HG03342 (cell line): Measurements from ENCODE around the gene OLFML2B.

Source experiments
- ATAC-seq: cut with Tn5 transposase; IDR thresholded peaks from one replicate; pipeline ENCODE4 v1.9.1; 2021; ENCODE audit warnings: mild to moderate bottlenecking, moderate library complexity; ENCODE audit not compliant: unreplicated experiment

Gene OLFML2B

DNA sequence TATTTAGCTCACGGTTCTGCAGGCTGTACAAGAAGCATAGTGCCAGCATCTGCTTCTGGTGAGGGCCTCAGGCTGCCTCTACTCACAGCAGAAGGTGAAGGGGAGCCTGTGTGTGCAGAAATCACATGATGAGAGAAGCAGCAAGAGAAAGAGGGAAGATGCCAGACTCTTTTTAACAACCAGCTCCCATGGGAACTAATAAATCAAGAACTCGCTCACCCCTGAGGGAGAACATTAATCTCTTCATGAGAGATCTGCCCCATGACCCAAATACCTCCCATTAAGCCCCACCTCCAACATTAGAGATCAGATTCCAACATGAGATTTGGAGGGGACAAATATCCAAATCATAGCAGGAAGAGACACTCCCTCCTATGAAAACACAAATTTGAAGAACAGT is 74.1 kb downstream of the OLFML2B start:
- no peak for ATAC-seq

DNA sequence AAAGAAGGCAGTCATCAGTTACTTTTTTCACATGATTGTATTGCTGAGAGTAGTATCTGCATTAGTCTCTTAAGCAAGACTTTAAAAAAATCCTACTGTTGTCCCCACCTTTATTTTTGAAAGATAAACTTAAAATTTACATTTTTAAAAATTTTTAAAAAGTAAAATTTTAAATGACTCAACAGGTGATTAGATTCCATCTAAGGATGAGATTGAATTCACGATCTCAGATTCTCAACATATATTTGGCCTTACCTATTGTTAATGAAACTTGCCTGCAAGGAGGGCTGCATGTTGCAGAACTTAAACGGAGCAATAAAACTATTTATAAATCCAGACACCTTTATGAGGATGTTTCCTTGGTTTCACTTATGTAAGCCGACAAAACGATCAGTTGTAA is 75.2 kb downstream of the OLFML2B start:
- ATAC-seq: no peak

DNA sequence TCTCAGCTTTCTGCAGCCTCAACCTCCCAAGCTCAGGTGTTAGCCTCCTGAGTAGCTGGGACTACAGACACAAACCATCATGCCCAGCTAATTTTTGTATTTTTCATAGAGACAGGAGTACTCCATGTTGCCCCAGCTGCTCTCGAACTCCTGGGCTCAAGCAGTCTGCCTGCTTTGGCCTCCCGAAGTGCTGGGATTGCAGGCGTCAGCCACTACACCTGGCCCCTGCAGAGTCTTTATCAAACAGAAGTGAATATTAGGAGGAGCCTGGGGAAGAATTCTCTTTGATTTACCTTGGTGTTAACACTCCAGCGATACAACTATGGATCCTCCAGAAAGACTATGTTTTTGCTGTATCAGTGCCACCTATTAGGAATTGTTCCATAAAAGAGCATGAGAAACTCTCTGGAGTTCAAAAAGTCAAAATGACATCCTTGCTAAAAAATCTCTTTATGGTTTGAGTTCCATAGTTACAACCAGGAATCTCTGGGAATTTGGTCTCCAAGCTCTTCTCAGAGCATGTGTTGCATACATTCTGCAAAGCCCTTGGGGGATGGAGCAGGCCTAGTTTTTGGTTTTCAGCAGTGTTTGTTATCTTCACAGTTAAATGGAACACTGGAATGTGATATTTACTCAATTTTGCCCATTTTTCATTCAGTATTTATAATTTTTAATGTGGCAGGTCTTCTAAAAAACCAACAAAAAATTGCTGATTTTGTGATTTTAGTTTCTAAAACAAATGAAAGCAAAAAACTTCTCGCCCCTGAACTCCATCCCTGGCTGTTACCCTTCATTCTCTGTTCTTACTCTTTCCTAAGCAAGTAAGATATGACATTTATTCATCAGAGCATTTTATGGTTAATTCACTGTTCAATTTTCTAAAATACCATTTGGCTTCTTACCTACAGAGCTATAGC is 77.3 kb downstream of the OLFML2B start:
- no peak for ATAC-seq

DNA sequence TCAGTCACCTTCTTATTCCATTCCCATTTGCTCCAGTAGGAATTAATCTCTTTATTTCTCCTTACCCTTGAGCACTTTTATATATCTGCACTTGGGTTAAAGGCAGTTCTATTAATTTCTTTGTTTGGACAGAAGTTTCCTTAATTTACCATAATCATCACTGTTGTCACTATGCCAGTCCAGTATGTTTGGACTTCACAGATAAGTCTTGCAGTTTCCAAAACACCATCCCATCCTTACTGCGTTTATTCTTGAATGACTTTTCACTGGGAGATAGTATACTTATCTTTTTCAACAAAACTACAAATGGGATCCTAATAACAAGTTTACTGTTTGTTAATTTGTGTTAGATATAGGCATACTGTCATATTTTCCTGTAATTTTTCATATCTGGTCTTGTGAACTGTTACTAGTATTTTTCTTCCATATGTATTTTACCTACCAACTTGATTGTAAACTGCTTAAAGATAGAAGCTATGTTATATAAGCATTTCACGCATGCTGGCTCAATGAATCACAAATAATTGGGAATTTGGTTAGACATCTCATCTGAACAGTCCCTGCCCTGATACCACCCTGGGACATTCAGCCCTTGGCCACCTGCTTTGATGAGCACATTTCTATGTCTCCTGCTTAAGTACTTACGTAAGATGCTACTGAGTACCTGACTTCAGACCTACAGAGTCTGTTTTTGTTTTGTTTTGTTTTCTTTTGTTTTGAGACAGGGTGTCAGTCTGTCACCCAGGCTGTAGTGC is 78.2 kb downstream of the OLFML2B start:
- ATAC-seq: no peak

DNA sequence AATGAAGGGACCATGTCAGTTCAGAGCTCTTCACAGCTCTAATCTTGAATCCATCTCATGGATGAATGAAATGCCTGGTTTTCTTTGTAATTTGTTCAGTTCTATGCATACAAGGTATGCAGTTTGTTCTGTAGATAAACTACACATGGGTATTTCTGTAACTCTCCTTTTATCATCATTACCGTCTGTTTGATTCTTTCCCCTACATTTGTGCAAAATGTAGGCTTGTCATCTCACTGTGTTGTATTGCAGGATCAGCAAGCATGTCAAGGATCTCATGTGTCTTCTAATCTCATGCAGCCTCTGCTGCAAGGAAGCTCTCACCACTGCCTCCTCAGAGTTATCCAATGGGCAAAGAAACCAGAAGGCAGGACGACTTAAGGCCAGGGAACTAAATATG is 79.3 kb downstream of the OLFML2B start:
- no peak for ATAC-seq

DNA sequence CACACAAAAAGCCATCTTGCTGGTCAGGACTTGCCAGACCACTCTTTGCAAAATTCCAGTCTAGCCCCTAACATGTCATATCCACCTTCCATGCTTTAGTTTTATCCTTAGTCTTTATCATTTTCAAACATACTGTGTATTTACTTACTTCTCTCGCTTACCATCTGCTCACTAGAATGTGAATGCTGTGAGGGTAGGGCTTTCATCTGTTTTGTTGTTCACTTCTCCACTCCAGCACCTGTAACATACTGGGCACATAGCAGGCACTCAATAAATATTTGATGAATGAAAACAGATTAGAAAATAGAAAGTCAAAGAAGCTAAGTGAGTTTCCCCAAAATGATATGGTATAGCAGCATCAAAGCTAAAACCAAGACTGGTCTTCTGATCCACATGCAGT is 79.9 kb downstream of the OLFML2B start:
- no peak for ATAC-seq

DNA sequence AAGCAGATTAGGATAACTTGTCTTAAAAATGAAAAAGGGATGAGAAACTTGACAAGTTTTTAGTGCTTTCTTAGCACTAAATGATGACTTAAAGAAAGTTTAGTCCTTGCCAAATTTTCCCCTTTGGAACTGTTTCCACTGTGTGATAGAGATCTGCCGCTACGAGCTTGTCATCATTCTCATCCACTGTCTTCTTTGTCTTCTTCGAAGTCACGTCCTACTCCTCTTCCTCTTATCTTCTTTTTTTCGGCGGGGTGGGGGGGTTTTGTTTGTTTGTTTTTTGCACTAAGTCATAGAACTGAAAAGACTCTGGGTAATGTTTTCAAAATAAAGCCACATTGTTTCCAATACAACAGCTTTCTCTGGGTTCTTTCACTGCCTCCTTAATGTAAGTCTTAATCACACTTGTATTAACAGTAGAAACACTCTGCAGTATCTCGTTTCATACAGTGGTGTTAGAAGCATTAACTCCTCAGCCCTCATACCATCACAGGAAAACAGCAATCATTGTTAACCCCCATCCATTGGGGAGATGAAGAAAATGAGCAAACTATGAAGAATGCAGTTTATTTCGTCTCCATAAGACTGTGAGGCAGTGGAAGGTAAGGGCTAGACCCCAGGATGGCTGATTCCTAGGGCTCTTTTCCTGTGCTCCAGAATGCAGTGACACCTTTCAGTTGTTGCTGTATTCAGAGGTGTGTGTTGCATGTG is 81.8 kb downstream of the OLFML2B start:
- no peak for ATAC-seq

DNA sequence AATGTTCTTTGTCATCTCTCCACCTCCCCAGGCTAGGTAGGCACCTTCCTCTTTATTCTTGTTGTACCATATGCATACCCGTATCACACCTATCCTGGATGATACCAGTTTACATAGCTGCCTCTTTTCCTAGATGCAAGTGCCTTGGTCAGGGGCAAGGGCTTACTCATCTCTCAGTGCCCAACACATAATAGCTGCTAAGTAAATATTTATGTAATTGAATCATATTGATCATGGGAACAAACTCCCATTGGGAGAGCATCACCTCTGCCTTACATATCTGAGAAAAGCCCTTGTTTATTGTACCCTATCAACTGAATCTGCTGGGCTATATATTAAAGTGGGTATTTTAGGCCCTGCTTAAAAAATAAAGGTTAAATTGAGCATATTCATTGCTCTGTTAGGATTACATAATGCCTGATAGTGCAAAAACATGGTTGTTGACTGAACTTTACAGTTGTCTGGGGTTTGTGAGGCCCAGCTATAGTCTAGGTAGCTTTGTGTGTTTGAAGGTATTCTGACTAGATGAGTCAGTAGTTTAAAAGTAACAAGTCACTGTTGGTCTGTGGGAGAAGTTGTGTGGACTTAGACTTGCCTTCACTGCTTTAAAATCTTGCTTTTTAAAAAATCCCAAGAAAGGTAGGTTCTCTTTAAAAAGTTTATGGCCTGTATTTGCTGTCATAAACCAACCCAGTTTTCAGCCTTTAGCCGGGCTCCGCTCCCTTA is 82.6 kb downstream of the OLFML2B start:
- ATAC-seq: no peak

DNA sequence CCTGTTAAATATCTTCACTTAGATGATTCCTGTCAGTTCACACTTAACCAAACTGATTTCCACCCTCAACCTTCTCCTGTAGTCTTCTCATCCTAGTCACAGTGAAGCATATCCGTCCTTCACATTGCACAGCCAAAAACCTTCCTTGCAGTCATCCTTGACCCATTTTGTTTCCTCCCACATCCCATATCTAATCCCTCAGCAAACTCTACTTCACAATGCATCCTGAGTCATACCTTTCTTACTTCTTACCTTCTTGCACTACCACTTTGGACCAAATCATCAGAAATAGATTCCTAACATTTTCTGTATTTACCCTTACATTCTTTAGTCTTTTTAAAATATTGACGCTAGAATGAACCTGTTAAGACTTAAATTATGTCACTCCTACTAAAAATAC is 86.9 kb downstream of the OLFML2B start:
- ATAC-seq: no peak

DNA sequence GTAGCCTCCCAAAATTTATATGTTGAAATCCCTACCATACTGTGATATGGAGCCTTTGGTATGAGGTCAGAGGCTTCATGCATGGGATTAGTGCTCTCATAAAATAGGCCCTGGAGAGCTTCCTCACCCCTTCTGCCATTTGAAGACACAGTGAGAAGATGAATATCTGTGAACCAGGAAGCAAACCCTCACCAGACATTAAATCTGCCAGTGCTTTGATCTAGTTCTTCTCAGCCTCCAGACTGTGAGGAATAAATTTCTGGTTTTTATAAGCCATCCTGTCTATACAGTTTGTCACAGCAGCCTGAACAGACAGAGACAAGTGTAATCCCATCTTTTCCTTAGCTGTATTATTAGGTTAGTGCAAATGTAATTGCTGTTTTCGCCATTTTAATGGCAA is 88.4 kb downstream of the OLFML2B start:
- ATAC-seq: no peak

DNA sequence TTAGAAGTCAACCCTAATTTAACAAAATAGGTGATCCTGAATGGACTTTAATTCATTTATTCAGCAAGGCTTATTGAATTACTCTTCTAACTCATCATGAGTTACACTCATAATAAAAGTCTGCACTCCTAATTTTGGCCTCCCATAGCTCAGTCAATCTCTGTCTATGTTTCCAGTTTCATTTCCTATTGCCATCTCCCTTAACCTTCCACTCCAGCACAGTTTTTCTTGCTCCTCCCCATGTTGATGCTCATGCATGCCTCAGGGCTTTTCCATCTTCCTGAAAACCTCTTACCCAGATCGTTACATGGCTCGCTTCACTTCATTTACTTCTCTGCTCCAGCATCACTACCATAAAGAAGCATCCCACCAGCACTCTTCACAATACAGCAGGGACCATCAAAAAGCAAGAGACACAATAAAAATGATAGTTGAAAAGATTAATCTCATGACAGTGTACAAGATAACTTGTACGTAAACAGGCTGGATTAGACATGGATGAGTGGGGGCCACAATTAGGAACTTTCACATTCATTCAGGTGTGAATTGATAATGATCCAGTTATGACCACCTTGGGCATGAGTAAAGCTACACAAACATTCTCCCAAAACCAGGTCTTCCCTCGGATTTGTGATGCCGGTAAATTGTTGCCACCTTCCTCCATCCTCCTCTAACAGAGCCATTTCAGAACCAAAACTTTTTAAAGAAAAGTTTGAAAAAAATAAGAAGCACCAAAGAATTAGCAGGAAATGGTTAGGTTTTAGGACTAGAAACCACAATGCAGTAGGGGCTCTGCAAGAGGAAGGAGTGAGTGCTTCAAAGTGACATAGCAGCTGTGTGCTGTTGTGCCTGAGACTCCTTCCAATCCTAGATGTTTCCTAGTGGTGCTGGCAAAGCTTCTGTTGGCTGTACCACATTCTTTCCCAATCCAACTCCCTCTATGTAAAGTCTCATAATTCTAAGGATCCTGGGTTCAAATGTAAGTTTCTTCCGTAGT is 89.8 kb downstream of the OLFML2B start:
- ATAC-seq: no peak
